SK-N-SH (cell line): ENCODE measurements around the gene TANC1. TPM values are rescaled to one million over a fixed set of nuclear protein-coding genes. Genes with fewer than 3 reads are reported as not detected.

Experiments
- CTCF ChIA-PET: fragments of 300-600, 350-600 bp; formaldehyde crosslinking; extraction: SDS; loops from one replicate; lab custom pipeline; 2021; lab: Yijun Ruan, JAX
- POLR2A ChIA-PET: fragments of 350-600 bp; sonication (Branson Sonifier 250); formaldehyde crosslinking; extraction: SDS; loops from one replicate; lab custom pipeline; 2020; ENCODE audit warnings: antibody characterized with exemption, inconsistent platforms; lab: Yijun Ruan, JAX
- DNase-seq: peaks from one replicate; pipeline ENCODE4 v3.0.0; 2012
- H2AFZ ChIP-seq: fragments of 200-600 bp; sonication (generic); 2 replicates; pipeline ENCODE4 v1.8.1; 2016; ENCODE audit warnings: antibody characterized with exemption, mild to moderate bottlenecking, low read depth
- H3F3A ChIP-seq: fragments of 200-600 bp; sonication (generic); replicated peaks from 2 replicates; pipeline ENCODE3; 2016; ENCODE audit warnings: antibody characterized with exemption, mild to moderate bottlenecking; ENCODE audit not compliant: insufficient read depth
- H3K27ac ChIP-seq, 2 experiments: fragments of 200-500 bp in 1 of 2; fragments of 200-600 bp in 1 of 2; sonication (Bioruptor generic) in 1 of 2; sonication (generic), shearing (Covaris generic) in 1 of 2; 2 replicates each; pipeline versions ENCODE4 v1.5.1 to v1.6.1; 2014 to 2016; ENCODE audit warnings: low read depth in 2 of 2, inconsistent platforms in 1 of 2, low read length in 1 of 2, mild to moderate bottlenecking in 1 of 2, mixed read lengths in 1 of 2
- H3K27me3 ChIP-seq: fragments of 200-600 bp; sonication (generic), shearing (Covaris generic); 2 replicates; pipeline ENCODE4 v1.6.1; 2016; ENCODE audit warnings: mixed run types; ENCODE audit not compliant: insufficient read depth
- H3K36me3 ChIP-seq, 2 experiments: fragments of 200-500 bp in 1 of 2; fragments of 200-600 bp in 1 of 2; sonication (Bioruptor generic) in 1 of 2; sonication (generic) in 1 of 2; replicated peaks in 1 of 2; 2 replicates each; pipeline versions ENCODE3 to v1.5.1; 2014 to 2016; ENCODE audit warnings: low read length in 1 of 2, mild to moderate bottlenecking in 1 of 2; ENCODE audit not compliant: insufficient read depth in 2 of 2, control insufficient read depth in 1 of 2
- H3K4me1 ChIP-seq, 2 experiments: fragments of 200-500 bp in 1 of 2; fragments of 200-600 bp in 1 of 2; sonication (Bioruptor generic) in 1 of 2; sonication (generic), shearing (Covaris generic) in 1 of 2; 2 replicates each; pipeline versions ENCODE4 v1.5.1 to v1.6.1; 2014 to 2016; ENCODE audit warnings: low read depth in 1 of 2, low read length in 1 of 2, mixed run types in 1 of 2; ENCODE audit not compliant: insufficient read depth in 2 of 2, control insufficient read depth in 1 of 2
- H3K4me2 ChIP-seq: fragments of 200-600 bp; sonication (generic), shearing (Covaris generic); 2 replicates; pipeline ENCODE4 v1.6.1; 2017; ENCODE audit warnings: mixed run types
- H3K4me3 ChIP-seq, 2 experiments: fragments of 200-500 bp in 1 of 2; fragments of 200-600 bp in 1 of 2; sonication (Bioruptor generic) in 1 of 2; sonication (generic), shearing (Covaris generic) in 1 of 2; 2 replicates each; pipeline versions ENCODE4 v1.5.1 to v1.8.1; 2014 to 2016; ENCODE audit warnings: low read depth in 2 of 2, inconsistent platforms in 1 of 2, low read length in 1 of 2, mild to moderate bottlenecking in 1 of 2, mixed read lengths in 1 of 2, moderate library complexity in 1 of 2
- H3K79me2 ChIP-seq: fragments of 200-600 bp; sonication (generic); 2 replicates; pipeline ENCODE4 v1.8.1; 2017; ENCODE audit warnings: mild to moderate bottlenecking; ENCODE audit not compliant: insufficient read depth
- H3K9ac ChIP-seq: fragments of 200-600 bp; sonication (generic); 2 replicates; pipeline ENCODE4 v1.6.1; 2017; ENCODE audit warnings: mixed run types
- H3K9me2 ChIP-seq: fragments of 200-600 bp; sonication (generic); 2 replicates; pipeline ENCODE4 v1.6.1; 2017; ENCODE audit warnings: mixed run types
- H3K9me3 ChIP-seq: fragments of 200-600 bp; sonication (generic); 2 replicates; pipeline ENCODE4 v1.6.1; 2017; ENCODE audit warnings: mixed run types, mild to moderate bottlenecking, moderate library complexity
- H4K20me1 ChIP-seq: fragments of 200-600 bp; sonication (generic); 2 replicates; pipeline ENCODE4 v1.6.1; 2017; ENCODE audit warnings: mild to moderate bottlenecking, mixed run types; ENCODE audit not compliant: insufficient read depth
- CHD2 ChIP-seq: fragments of 150-350 bp; IDR thresholded peaks from 2 replicates; pipeline ENCODE4 v1.6.1; 2018; ENCODE audit warnings: low read length; ENCODE audit not compliant: partially characterized antibody
- EP300 ChIP-seq, 2 experiments: IDR thresholded peaks; 2 replicates each; pipeline versions ENCODE4 v1.4.0 to v1.6.1; 2012; ENCODE audit warnings: borderline replicate concordance in 1 of 2, low read depth in 1 of 2, low read length in 1 of 2
- EZH2phosphoT487 ChIP-seq: fragments of 200-600 bp; sonication (generic); IDR thresholded peaks from 2 replicates; pipeline ENCODE4 v1.6.1; 2017; ENCODE audit warnings: low read depth, mixed run types, mild to moderate bottlenecking, antibody characterized with exemption, moderate library complexity, borderline replicate concordance
- FOSL2 ChIP-seq: IDR thresholded peaks from 2 replicates; pipeline ENCODE4 v1.4.0; 2012; ENCODE audit warnings: low read depth, mild to moderate bottlenecking, moderate library complexity, borderline replicate concordance
- FOXM1 ChIP-seq: IDR thresholded peaks from 2 replicates; pipeline ENCODE4 v1.4.0; 2012; ENCODE audit warnings: low read depth, mild to moderate bottlenecking
- GATA2 ChIP-seq: sonication (generic); formaldehyde crosslinking; IDR thresholded peaks from 2 replicates; pipeline ENCODE4 v1.5.0; 2020; ENCODE audit warnings: mild to moderate bottlenecking, missing genetic modification reagents
- JUND ChIP-seq: IDR thresholded peaks from 2 replicates; pipeline ENCODE4 v1.4.0; 2012
- MXI1 ChIP-seq: IDR thresholded peaks from 2 replicates; pipeline ENCODE4 v1.6.1; 2012; ENCODE audit warnings: mild to moderate bottlenecking, low read depth, low read length, improper control_type of control experiment
- NFIC ChIP-seq: IDR thresholded peaks from 2 replicates; pipeline ENCODE4 v1.4.0; 2012; ENCODE audit warnings: borderline replicate concordance
- POLR2AphosphoS5 ChIP-seq: IDR thresholded peaks from 2 replicates; pipeline ENCODE4 v1.6.1; 2012; ENCODE audit warnings: low read depth, low read length
- RAD21 ChIP-seq: IDR thresholded peaks from 2 replicates; pipeline ENCODE4 v1.6.1; 2012; ENCODE audit warnings: mild to moderate bottlenecking, low read length
- SMC3 ChIP-seq: IDR thresholded peaks from 2 replicates; pipeline ENCODE4 v1.6.1; 2012; ENCODE audit warnings: low read depth, low read length, improper control_type of control experiment
- TAF1 ChIP-seq: IDR thresholded peaks from 2 replicates; pipeline ENCODE4 v1.6.1; 2012; ENCODE audit warnings: low read depth, mild to moderate bottlenecking, low read length, moderate library complexity, borderline replicate concordance
- TCF12 ChIP-seq: IDR thresholded peaks from 2 replicates; pipeline ENCODE4 v1.4.0; 2012
- YY1 ChIP-seq: IDR thresholded peaks from 2 replicates; pipeline ENCODE4 v1.4.0; 2012; ENCODE audit warnings: low read depth, mild to moderate bottlenecking
- WGBS: methylation state at CpG from one replicate; pipeline ENCODE4 v1.1.6; 2017; ENCODE audit warnings: low lambda C conversion rate; 5-methylcytosine and 5-hydroxymethylcytosine counted together
- polyA plus RNA-seq, 3 experiments: library from polyadenylated mRNA; depleted of rRNA; stranded (reverse); fragments of >200 nt; gene quantifications; 2 replicates each; pipeline ENCODE4 v1.2.3, GENCODE V29; 2012
- TF ChIP-seq, protein P1 (sequence below): IDR thresholded peaks from 2 replicates; pipeline ENCODE4 v1.4.0; 2012; ENCODE audit warnings: low read depth, borderline replicate concordance
- TF ChIP-seq, protein P2 (sequence below): IDR thresholded peaks from 2 replicates; pipeline ENCODE4; 2012
- TF ChIP-seq, protein P3 (sequence below): IDR thresholded peaks from 2 replicates; pipeline ENCODE4 v1.4.0; 2012; ENCODE audit warnings: low read depth
- TF ChIP-seq, protein P4 (sequence below): fragments of 200-600 bp; sonication (generic); IDR thresholded peaks from 2 replicates; pipeline ENCODE4 v1.6.1; 2017; ENCODE audit warnings: antibody characterized with exemption, mild to moderate bottlenecking, moderate library complexity
- TF ChIP-seq, protein P5 (sequence below): fragments of 150-350 bp; IDR thresholded peaks from 2 replicates; pipeline ENCODE4 v1.6.1; 2016; ENCODE audit warnings: mild to moderate bottlenecking, low read depth, low read length

TANC1 gene
- polyA plus RNA-seq, 1 of the 3 experiments (the other 2 are of a cell fraction): 19.2 TPM

DNA sequence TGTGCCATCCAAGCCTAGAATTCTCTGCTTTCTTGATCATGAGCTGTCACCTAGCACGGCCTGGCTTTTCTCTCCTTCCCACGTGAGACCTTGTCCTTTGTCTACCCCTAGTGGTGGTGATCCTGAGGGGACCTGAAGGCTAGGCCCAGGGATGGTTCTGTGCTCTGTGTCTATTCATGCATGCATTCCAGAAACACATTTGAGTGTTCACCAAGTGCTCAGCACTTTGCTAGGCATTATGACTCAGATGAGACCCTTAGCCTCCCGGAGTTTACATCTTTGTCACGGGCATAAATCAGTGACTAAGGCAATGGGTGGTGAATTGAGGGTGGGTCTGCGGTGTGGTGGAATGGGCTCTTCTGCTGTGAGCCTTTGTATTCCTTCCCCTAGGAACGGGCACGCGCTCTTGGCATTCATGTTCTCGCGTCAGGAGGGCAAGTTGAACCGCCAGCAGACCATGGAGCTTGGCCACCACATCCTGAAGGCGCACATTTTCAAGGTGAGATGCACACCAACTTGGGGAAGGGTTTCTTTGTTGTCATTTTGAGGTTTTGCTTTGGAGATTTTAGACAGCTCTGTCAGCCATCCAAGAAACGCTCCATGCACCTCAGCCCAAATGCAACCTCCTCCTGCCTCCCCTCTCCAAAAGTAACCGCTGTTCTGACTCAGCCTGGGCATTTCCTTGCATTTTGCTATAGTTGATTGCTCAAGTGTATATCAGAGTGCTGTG, 217.1 kb downstream of the TANC1 start:
- POLR2A ChIA-PET: no interaction called here
- Histone ChIP-seq H4K20me1 (no peaks in the 10 kb centered on the region), H2AFZ (no peak overlapping the region)
- TF ChIP-seq NFIC: no peak
- no peak for TF ChIP-seq JUND
- no peak for TF ChIP-seq EZH2phosphoT487
- TF ChIP-seq, protein P1, sequence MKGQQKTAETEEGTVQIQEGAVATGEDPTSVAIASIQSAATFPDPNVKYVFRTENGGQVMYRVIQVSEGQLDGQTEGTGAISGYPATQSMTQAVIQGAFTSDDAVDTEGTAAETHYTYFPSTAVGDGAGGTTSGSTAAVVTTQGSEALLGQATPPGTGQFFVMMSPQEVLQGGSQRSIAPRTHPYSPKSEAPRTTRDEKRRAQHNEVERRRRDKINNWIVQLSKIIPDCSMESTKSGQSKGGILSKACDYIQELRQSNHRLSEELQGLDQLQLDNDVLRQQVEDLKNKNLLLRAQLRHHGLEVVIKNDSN: no peak
- no peak for TF ChIP-seq TCF12
- peak; percentile 41; the same call in 1 of the 2 replicates for TF ChIP-seq SMC3
- no peak for TF ChIP-seq MXI1
- TF ChIP-seq FOSL2: no peak
- no peak for TF ChIP-seq POLR2AphosphoS5
- TF ChIP-seq YY1: no peak
- TF ChIP-seq, protein P2, sequence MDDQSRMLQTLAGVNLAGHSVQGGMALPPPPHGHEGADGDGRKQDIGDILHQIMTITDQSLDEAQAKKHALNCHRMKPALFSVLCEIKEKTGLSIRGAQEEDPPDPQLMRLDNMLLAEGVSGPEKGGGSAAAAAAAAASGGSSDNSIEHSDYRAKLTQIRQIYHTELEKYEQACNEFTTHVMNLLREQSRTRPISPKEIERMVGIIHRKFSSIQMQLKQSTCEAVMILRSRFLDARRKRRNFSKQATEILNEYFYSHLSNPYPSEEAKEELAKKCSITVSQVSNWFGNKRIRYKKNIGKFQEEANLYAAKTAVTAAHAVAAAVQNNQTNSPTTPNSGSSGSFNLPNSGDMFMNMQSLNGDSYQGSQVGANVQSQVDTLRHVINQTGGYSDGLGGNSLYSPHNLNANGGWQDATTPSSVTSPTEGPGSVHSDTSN: no peak
- TF ChIP-seq FOXM1: no peak
- TF ChIP-seq, protein P3, sequence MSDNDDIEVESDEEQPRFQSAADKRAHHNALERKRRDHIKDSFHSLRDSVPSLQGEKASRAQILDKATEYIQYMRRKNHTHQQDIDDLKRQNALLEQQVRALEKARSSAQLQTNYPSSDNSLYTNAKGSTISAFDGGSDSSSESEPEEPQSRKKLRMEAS: no peak
- no peak for TF ChIP-seq TAF1
- no peak for TF ChIP-seq GATA2 (CRISPR knock-in tag)
- TF ChIP-seq EP300 (IDR thresholded peaks at IDR 0.05; ENCODE audit: borderline replicate concordance in 1 of 2, low read depth in 1 of 2, low read length in 1 of 2): no peak
- no peak for TF ChIP-seq CHD2
- TF ChIP-seq, protein P4, sequence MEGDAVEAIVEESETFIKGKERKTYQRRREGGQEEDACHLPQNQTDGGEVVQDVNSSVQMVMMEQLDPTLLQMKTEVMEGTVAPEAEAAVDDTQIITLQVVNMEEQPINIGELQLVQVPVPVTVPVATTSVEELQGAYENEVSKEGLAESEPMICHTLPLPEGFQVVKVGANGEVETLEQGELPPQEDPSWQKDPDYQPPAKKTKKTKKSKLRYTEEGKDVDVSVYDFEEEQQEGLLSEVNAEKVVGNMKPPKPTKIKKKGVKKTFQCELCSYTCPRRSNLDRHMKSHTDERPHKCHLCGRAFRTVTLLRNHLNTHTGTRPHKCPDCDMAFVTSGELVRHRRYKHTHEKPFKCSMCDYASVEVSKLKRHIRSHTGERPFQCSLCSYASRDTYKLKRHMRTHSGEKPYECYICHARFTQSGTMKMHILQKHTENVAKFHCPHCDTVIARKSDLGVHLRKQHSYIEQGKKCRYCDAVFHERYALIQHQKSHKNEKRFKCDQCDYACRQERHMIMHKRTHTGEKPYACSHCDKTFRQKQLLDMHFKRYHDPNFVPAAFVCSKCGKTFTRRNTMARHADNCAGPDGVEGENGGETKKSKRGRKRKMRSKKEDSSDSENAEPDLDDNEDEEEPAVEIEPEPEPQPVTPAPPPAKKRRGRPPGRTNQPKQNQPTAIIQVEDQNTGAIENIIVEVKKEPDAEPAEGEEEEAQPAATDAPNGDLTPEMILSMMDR: peak; percentile 50
- TF ChIP-seq RAD21: peak; percentile 65
- TF ChIP-seq, protein P5, sequence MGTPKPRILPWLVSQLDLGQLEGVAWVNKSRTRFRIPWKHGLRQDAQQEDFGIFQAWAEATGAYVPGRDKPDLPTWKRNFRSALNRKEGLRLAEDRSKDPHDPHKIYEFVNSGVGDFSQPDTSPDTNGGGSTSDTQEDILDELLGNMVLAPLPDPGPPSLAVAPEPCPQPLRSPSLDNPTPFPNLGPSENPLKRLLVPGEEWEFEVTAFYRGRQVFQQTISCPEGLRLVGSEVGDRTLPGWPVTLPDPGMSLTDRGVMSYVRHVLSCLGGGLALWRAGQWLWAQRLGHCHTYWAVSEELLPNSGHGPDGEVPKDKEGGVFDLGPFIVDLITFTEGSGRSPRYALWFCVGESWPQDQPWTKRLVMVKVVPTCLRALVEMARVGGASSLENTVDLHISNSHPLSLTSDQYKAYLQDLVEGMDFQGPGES: no peak
- TF ChIP-seq, all 33 proteins: peak for 3
- H3K9me3 ChIP-seq: no peaks in the 10 kb centered on the region
- no peak overlapping the region for H3K4me3 ChIP-seq
- no peaks in the 10 kb centered on the region for H3F3A ChIP-seq
- H3K9me2 ChIP-seq: no peaks in the 10 kb centered on the region
- H3K9ac ChIP-seq: no peak overlapping the region
- H3K4me1 ChIP-seq: peaks cover 0 to 22% of the 10 kb centered on the region in 2 experiments; a peak in 2 of 4 replicates
- CTCF ChIA-PET: interaction anchor here (1.0 to 1.5 kb wide), 4 partner anchors 12 to 527 kb away, joined by 3 to 4 read pairs (median 3); partner anchors contain the start of gene MARCHF7
- no peak overlapping the region for H3K4me2 ChIP-seq
- no peak overlapping the region; a peak in 1 of 4 replicates for H3K27ac ChIP-seq
- DNase-seq: peak; percentile 54
- peaks cover 0 to 52% of the 10 kb centered on the region in 2 experiments for H3K36me3 ChIP-seq
- no peaks in the 10 kb centered on the region for H3K79me2 ChIP-seq
- H3K27me3 ChIP-seq: no peaks in the 10 kb centered on the region
- 93% methylated on average over 14 of the region's 14 CpGs for WGBS
